ENCODE data around the gene OLAH. TPM values are rescaled to one million over a fixed set of nuclear protein-coding genes. Genes with fewer than 3 reads are reported as not detected.

OLAH gene
- total RNA-seq, 2 experiments from 2014 or later, result 1.0 to 1.2 TPM

GRCh38 chr10:15045380-15045779 is 1.6 kb downstream of the OLAH start:
- Mint-ChIP-seq H3K4me1 (peaks cover 25% of the 10 kb centered on the region), H3K27me3 (no peaks in the 10 kb centered on the region), H3K9me3 (peaks cover 6% of the 10 kb centered on the region), H3K36me3 (ENCODE audit: low read depth) (peaks cover 4% of the 10 kb centered on the region), H3K27ac (no peak overlapping the region), H3K4me3 (no peak overlapping the region)
- ChIA-PET POLR2A (no interaction called here), CTCF (no interaction called here)
- no peak for DNase-seq

DNA sequence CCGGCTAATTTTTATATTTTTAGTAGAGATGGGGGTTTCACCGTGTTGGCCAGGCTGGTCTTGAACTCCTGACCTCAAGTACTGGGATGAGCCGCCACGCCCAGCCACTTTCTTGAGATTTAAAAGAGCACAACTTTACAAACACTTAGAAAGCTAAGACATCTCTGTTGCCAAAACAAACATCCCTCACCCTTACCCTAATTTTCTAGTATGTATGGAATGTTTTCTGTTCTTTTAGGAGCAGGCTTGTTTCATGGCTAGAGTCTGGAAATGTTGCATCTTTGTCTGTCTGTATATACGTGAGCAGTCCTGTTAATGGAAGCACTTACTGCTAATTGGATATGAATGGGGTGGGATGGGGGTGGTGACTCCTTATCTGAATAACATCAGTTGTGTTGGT is 2.9 kb downstream of the OLAH start:
- peaks cover 4% of the 10 kb centered on the region for H3K36me3 Mint-ChIP-seq (ENCODE audit: low read depth)
- POLR2A ChIA-PET, result no interaction called here
- CTCF ChIA-PET, result no interaction called here

GRCh38 chr10:15049533-15049932 is 5.8 kb downstream of the OLAH start:
- peaks cover 2% of the 10 kb centered on the region for H3K36me3 Mint-ChIP-seq (ENCODE audit: low read depth)
- ChIA-PET POLR2A (no interaction called here), CTCF (interaction anchor here (0.6 kb wide), 1 partner anchor 24 kb away, joined by 4 read pairs; no protein-coding TSS in a partner anchor)
- H3K4me3 Mint-ChIP-seq, result no peak overlapping the region
- H3K27ac Mint-ChIP-seq, result no peak overlapping the region
- H3K9me3 Mint-ChIP-seq, result no peaks in the 10 kb centered on the region
- no peaks in the 10 kb centered on the region for H3K27me3 Mint-ChIP-seq
- DNase-seq, result no peak
- H3K4me1 Mint-ChIP-seq, result peaks cover 10% of the 10 kb centered on the region

More for the DNA sequence above, 2.9 kb downstream of the OLAH start:
- H3K4me1 Mint-ChIP-seq, result peaks cover 21% of the 10 kb centered on the region
- no peak overlapping the region for H3K4me3 Mint-ChIP-seq
- DNase-seq, result no peak
- H3K27me3 Mint-ChIP-seq, result no peaks in the 10 kb centered on the region
- H3K9me3 Mint-ChIP-seq, result peaks cover 6% of the 10 kb centered on the region
- no peak overlapping the region for H3K27ac Mint-ChIP-seq

DNA sequence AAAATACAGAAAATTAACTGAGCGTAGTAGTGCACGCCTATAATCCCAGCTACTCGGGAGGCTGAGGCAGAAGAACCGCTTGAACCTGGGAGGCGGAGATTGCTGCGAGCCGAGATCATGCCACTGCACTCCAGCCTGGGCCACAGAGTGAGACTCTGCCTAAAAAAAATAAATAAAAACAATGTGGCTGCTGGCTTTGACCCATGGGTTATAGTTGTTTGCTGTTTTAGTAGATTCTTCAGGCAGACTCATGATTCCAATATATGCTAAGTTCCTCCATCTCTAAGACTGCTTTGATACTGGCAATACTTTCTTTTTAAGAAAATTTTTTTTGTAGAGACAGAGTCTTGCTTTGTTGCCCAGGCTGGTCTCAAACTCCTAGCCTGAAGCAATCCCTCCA is 8.4 kb downstream of the OLAH start:
- Mint-ChIP-seq H3K4me3 (no peak overlapping the region), H3K4me1 (no peaks in the 10 kb centered on the region), H3K36me3 (ENCODE audit: low read depth) (no peaks in the 10 kb centered on the region), H3K27me3 (peaks cover 5% of the 10 kb centered on the region), H3K27ac (no peak overlapping the region), H3K9me3 (no peaks in the 10 kb centered on the region)
- no peak for DNase-seq
- ChIA-PET CTCF (no interaction called here), POLR2A (no interaction called here)

- POLR2A ChIA-PET, result no interaction called here
- Mint-ChIP-seq H3K36me3 (ENCODE audit: low read depth) (no peaks in the 10 kb centered on the region), H3K9me3 (no peaks in the 10 kb centered on the region), H3K4me3 (no peak overlapping the region), H3K27ac (no peak overlapping the region), H3K4me1 (no peaks in the 10 kb centered on the region), H3K27me3 (peaks cover 5% of the 10 kb centered on the region)
- no peak for DNase-seq
- CTCF ChIA-PET, result no interaction called here
Observed at GRCh38 chr10:15053061-15053460, 9.3 kb downstream of the OLAH start.

GRCh38 chr10:15058689-15059088 is 14.9 kb downstream of the OLAH start:
- peaks cover 11% of the 10 kb centered on the region for H3K9me3 Mint-ChIP-seq
- ChIA-PET CTCF (no interaction called here), POLR2A (no interaction called here)
- H3K36me3 Mint-ChIP-seq (ENCODE audit: low read depth), result peaks cover 8% of the 10 kb centered on the region
- H3K27ac Mint-ChIP-seq, result no peak overlapping the region
- H3K4me3 Mint-ChIP-seq, result no peak overlapping the region
- peaks cover 5% of the 10 kb centered on the region for H3K27me3 Mint-ChIP-seq
- H3K4me1 Mint-ChIP-seq, result no peaks in the 10 kb centered on the region
- DNase-seq, result no peak

DNA sequence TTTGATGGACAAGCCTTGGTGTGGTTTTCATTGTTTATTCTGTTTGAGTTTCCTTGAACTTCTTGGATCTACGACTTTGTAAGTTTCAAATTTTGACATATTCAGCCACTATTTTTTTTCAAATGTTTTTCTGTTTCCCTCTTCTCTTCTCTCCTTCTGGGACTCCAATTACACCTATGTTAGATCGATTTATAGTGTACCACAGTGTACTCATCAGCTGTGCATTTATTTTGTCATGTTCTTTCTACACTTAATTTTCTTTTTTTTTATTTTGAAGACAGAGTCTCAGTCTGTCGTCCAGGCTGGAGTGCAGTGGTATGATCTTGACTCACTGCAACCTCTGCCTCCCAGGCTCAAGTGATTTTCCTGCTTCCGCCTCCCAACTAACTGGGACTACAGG is 16.2 kb downstream of the OLAH start:
- POLR2A ChIA-PET, result no interaction called here
- DNase-seq, result no peak
- no peaks in the 10 kb centered on the region for H3K4me1 Mint-ChIP-seq
- H3K27ac Mint-ChIP-seq, result no peak overlapping the region
- peaks cover 11% of the 10 kb centered on the region for H3K9me3 Mint-ChIP-seq
- CTCF ChIA-PET, result no interaction called here
- H3K36me3 Mint-ChIP-seq (ENCODE audit: low read depth), result peaks cover 8% of the 10 kb centered on the region
- peaks cover 3% of the 10 kb centered on the region for H3K27me3 Mint-ChIP-seq
- no peak overlapping the region for H3K4me3 Mint-ChIP-seq

- Mint-ChIP-seq H3K36me3 (ENCODE audit: low read depth) (peaks cover 8% of the 10 kb centered on the region), H3K27me3 (peaks cover 6% of the 10 kb centered on the region), H3K4me3 (no peak overlapping the region), H3K4me1 (peaks cover 3% of the 10 kb centered on the region), H3K27ac (no peak overlapping the region), H3K9me3 (peaks cover 14% of the 10 kb centered on the region)
- CTCF ChIA-PET, result no interaction called here
- POLR2A ChIA-PET, result no interaction called here
- DNase-seq, result no peak
Observed at GRCh38 chr10:15060638-15061037, 16.9 kb downstream of the OLAH start.

DNA sequence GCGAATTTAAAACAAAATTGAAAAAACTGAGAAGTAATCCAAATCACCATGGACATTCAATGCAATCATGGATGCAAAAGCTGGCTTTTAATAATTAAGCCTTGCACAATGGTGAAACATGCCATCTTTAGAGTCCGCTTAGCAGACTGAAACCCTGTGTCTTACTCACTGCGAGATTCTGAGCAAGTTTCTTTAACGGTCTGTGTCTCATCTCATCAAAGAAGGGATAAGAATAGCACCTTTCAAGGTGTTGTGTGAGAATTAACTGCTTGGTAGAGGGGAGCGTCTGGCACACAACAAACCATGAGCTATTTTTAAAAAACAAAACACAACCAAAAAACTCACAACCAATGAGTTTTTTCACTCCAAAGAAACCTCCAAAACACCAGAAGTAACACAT is 23.4 kb downstream of the OLAH start:
- H3K9me3 Mint-ChIP-seq, result peaks cover 3% of the 10 kb centered on the region
- CTCF ChIA-PET, result no interaction called here
- no peak for DNase-seq
- peaks cover 3% of the 10 kb centered on the region for H3K4me1 Mint-ChIP-seq
- no peaks in the 10 kb centered on the region for H3K36me3 Mint-ChIP-seq (ENCODE audit: low read depth)
- H3K4me3 Mint-ChIP-seq, result no peak overlapping the region
- POLR2A ChIA-PET, result no interaction called here
- peaks cover 3% of the 10 kb centered on the region for H3K27me3 Mint-ChIP-seq
- no peak overlapping the region for H3K27ac Mint-ChIP-seq

DNA sequence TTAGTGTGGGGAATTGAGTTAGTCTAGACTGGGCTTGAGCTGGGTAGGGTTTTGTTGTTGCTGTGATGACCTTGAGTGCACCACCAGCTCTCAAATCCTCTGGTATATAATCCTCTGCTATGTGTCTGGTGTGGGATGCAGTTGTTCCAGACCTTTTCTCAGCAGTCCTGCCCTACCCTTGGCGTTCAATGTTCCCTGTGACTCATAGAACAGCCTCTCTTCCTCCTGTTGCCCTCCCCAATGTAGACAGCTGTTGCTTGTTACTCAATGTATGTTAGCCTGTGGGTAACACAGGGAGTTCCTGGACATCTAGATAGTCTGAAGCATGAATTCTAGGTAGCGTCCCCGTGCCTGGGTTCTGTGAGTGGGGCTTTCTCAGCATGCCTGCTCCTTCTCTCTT is 25.1 kb downstream of the OLAH start:
- no peak overlapping the region for H3K4me3 Mint-ChIP-seq
- no peak for DNase-seq
- POLR2A ChIA-PET, result no interaction called here
- peaks cover 3% of the 10 kb centered on the region for H3K9me3 Mint-ChIP-seq
- no peak overlapping the region for H3K27ac Mint-ChIP-seq
- no peaks in the 10 kb centered on the region for H3K36me3 Mint-ChIP-seq (ENCODE audit: low read depth)
- peaks cover 3% of the 10 kb centered on the region for H3K4me1 Mint-ChIP-seq
- H3K27me3 Mint-ChIP-seq, result peaks cover 3% of the 10 kb centered on the region
- CTCF ChIA-PET, result no interaction called here

GRCh38 chr10:15069230-15069629 is 25.5 kb downstream of the OLAH start:
- Mint-ChIP-seq H3K9me3 (peaks cover 3% of the 10 kb centered on the region), H3K4me3 (no peak overlapping the region), H3K4me1 (peaks cover 3% of the 10 kb centered on the region), H3K27me3 (peaks cover 3% of the 10 kb centered on the region), H3K36me3 (ENCODE audit: low read depth) (no peaks in the 10 kb centered on the region), H3K27ac (no peak overlapping the region)
- CTCF ChIA-PET, result interaction anchor here (1.0 kb wide), 1 partner anchor 11 kb away, joined by 3 read pairs; no protein-coding TSS in a partner anchor
- DNase-seq, result no peak
- POLR2A ChIA-PET, result no interaction called here

- ChIA-PET CTCF (no interaction called here), POLR2A (no interaction called here)
- no peaks in the 10 kb centered on the region for H3K9me3 Mint-ChIP-seq
- H3K36me3 Mint-ChIP-seq (ENCODE audit: low read depth), result no peaks in the 10 kb centered on the region
- H3K27ac Mint-ChIP-seq, result no peak overlapping the region
- DNase-seq, result no peak
- H3K27me3 Mint-ChIP-seq, result no peaks in the 10 kb centered on the region
- no peaks in the 10 kb centered on the region for H3K4me1 Mint-ChIP-seq
- H3K4me3 Mint-ChIP-seq, result no peak overlapping the region
Observed at GRCh38 chr10:15072358-15072757, 28.6 kb downstream of the OLAH start.

DNA sequence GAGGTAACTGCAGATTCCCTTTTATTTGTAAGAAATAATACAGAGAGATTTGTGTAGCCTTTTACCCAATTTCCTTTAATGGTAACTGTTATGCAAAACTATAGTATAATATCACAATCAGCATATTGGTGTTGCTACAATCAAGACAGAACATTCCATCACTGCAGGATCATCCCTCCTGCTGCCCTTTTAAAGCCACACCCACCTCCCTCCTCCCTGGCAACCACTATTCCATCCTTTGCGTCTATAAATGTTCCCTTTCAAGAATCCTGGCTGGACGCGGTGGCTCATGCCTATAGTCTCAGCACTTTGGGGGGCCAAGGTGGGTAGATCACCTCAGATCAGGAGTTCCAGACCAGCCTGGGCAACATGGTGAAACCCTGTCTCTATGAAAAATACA is 31.7 kb downstream of the OLAH start:
- Mint-ChIP-seq H3K36me3 (ENCODE audit: low read depth) (no peaks in the 10 kb centered on the region), H3K27ac (no peak overlapping the region), H3K9me3 (no peaks in the 10 kb centered on the region), H3K27me3 (no peaks in the 10 kb centered on the region), H3K4me1 (no peaks in the 10 kb centered on the region), H3K4me3 (no peak overlapping the region)
- POLR2A ChIA-PET, result no interaction called here
- no peak for DNase-seq
- CTCF ChIA-PET, result no interaction called here

GRCh38 chr10:15083674-15084501 is 40.1 kb downstream of the OLAH start:
- no peak for DNase-seq
- no peaks in the 10 kb centered on the region for H3K27me3 Mint-ChIP-seq
- peak overlapping the region; percentile 77 for H3K4me3 Mint-ChIP-seq
- peaks cover 30% of the 10 kb centered on the region for H3K4me1 Mint-ChIP-seq
- ChIA-PET CTCF (interaction anchor here (0.6 to 1.1 kb wide), 3 partner anchors 34 to 64 kb away, joined by 3 to 4 read pairs (median 3); no protein-coding TSS in a partner anchor), POLR2A (no interaction called here)
- peak overlapping the region; percentile 68 for H3K27ac Mint-ChIP-seq
- no peaks in the 10 kb centered on the region for H3K9me3 Mint-ChIP-seq
- no peaks in the 10 kb centered on the region for H3K36me3 Mint-ChIP-seq (ENCODE audit: low read depth)

Data from activated CD4-positive, alpha-beta T cell treated with anti-CD3 and anti-CD28 coated beads, Interleukin-2, amount 10 ng/mL, durations not matched to agents 7 days and 5 days (primary cell).